HT-29 (cell line): ENCODE data around the gene ACSS3. TPM values are rescaled to one million over a fixed set of nuclear protein-coding genes. Genes with fewer than 3 reads are reported as not detected.

Experiments
- DNase-seq: peaks from one replicate; pipeline ENCODE4 v3.0.0-alpha.2; 2015; ENCODE audit warnings: low spot score
- total RNA-seq: library from RNA; depleted of rRNA; stranded (reverse); fragments of >200 nt; shearing (Covaris generic); gene quantifications from 2 replicates; pipeline ENCODE4 v1.2.3, GENCODE V29; 2014; rRNA removed

The ACSS3 gene, protein sequence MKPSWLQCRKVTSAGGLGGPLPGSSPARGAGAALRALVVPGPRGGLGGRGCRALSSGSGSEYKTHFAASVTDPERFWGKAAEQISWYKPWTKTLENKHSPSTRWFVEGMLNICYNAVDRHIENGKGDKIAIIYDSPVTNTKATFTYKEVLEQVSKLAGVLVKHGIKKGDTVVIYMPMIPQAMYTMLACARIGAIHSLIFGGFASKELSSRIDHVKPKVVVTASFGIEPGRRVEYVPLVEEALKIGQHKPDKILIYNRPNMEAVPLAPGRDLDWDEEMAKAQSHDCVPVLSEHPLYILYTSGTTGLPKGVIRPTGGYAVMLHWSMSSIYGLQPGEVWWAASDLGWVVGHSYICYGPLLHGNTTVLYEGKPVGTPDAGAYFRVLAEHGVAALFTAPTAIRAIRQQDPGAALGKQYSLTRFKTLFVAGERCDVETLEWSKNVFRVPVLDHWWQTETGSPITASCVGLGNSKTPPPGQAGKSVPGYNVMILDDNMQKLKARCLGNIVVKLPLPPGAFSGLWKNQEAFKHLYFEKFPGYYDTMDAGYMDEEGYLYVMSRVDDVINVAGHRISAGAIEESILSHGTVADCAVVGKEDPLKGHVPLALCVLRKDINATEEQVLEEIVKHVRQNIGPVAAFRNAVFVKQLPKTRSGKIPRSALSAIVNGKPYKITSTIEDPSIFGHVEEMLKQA
- not detected in 2 replicates for total RNA-seq

DNA sequence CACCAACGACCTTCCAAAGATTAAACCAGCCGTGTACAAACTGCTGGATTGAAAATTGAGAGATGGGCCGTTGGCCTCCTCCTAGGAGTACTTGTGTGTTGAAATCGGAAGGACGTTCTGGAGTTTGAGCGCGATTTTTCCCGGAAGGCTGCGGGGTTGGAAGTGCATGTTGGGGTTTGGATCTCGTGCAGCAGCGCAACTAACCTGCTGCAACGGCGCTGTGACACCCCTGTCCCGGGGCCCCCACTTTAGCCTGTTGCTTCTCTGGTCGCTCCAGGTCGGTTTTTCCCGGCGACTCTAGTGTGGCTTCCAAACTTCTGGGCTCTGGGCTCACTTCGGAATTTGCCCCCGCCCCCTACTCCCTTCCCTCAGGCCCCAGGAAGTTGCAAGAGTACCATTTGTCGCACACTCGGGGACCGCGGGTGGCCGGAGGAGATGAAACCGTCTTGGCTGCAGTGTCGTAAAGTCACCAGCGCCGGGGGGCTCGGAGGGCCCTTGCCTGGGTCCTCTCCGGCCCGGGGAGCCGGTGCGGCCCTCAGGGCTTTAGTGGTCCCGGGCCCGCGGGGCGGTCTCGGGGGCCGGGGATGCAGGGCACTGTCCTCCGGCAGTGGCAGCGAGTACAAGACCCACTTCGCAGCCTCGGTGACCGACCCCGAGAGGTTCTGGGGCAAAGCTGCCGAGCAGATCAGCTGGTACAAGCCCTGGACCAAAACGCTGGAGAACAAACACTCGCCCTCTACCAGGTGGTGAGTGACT is at the start of gene ACSS3:
ACSS3 (plus strand) TSS at position 394 of the 756 bp plus-strand sequence; CDS start at position 436, 42 bp downstream.
- no peak for DNase-seq

DNA sequence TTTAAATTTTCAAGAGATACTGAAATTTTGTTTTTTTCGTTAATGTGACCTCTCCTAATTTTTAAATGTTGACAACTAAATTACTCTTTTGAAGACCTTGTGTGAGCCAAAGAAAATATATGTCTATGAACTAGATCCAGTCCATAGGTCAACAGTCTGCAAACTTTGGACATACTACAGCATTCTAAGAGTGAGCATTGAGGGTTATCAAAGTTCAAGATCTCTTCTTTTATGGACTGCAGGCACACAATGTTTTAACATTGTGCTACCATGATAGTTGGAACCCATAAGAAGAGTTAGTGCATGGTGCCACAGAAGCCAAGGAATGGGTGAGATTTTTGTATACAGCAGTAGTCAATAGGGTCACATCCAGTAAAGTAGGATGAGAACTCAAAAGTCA is 43.0 kb upstream of the ACSS3 start:
- no peak for DNase-seq

DNA sequence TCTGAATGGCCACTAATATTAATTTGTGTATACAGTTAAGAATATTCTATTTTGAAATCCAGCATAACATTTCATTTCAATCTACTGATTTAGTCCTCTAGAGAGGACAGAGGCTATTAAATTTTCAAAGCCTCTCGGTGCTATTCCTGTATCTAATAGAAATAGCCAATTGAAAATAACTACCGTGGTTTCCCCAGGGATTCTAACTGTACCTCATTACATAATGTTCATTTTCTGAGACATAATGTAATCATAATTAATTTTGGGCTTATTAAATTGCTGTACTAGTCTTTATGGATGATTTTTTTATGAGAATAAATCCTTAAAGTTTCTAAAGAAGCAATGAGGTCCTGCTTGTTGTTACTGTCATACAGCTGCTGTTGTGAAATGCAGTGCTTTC is 38.6 kb upstream of the ACSS3 start:
- DNase-seq = no peak

DNA sequence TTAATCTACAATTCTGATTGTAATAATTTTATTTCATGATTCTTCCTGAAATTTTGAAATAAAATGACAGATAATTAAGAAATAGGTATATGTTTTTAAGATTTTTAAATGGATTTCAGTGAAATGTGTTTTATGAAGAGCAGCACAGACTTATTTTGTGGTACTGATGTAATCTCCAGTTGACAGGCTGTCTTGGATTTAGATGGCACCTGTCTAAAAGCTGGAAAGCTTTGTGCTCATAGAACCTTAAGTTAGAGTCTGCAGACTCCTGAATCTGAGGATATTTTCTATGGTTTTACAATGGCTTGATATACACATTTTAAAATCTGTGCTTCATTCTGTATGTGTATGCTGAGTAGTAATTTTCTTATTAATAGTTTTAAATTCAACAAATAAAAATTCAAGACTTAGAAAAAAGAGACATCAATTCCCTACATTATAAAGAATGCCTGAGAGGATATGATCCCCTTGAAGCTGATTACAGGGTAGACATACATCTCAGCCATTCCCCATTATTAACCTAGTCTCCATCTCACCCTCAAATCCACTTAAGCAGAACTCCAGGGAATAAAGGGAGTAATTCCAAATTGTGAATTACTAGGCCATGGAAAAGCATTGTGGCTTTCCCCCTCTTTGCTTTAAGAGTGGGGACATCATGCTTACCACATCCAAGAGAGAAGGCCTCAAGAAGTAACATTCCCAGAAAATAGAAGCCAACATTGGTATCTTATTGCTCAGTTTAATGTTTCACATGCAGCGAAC is 33.7 kb upstream of the ACSS3 start:
- no peak for DNase-seq

DNA sequence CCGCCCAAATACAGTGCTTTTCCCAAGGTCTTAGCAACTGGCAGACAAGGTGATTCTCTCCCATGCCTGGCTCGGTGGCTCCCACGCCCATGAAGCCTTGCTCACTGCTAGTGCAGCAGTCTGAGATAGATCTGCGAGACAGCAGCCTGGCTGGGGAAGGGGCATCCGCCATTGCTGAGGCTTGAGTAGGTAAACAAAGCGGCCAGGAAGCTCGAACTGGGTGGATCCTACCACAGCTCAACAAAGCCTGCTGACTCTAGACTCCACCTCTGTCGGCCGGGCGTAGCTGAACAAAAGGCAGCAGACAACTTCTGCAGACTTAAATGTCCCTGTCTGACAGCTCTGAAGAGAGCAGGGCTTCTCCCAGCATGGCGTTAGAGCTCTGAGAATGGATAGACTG is 12.9 kb upstream of the ACSS3 start:
- DNase-seq = peak; percentile 26

DNA sequence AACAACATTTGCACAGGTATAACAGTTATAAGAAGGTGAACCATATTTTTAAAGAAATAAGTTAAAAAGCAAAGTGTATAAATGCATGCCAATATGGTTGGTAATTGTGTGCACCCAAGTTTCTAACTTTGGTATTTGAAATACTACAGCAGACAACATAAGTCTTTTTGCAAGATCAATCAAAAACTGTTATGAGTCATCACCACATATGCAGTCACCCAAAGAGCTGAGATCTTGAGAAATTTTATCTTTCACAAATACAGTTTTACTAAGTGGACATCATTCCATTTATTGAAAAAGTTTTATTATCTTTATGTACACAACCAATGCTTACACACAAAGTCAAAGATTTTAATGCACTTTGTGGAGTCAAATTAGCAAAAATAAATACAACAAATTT is 7.0 kb upstream of the ACSS3 start:
- no peak for DNase-seq

DNA sequence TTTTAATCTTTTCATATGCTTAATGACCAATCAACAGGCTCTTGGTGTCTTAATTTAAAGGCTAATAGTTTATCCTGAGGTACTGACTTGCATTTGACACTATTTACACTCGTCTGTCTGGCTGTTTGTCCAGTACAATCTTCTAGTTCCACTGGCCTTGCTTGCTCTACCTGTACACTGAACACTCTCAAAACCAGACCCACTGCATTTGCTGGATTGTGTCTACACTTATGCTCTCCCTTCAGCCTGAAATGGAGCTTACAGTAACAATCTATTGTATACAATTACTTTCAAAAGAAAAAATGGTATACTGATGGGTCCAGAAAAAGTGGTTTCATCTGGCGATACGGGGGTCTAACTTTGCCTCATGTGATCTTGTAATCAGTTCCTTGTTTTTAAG is 2.3 kb upstream of the ACSS3 start:
- DNase-seq = no peak

DNA sequence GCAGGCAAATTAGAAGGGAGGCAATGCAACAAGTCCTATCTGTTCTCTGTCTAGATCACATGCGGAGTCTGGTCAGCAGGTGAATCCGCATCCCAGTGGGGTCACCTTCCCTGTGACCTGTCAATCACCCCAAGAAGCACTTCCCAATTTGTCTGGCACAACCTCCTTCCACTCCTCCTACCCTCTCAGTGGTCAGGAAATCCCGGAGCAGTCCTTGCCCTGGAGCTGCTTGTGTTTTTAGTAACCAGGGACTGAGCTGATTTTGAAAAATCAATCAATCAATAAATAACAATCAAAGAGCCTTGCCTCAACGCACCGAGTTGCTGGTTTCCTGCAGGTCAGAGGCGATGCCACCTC is 572 bp upstream of the ACSS3 start:
- DNase-seq = no peak

DNA sequence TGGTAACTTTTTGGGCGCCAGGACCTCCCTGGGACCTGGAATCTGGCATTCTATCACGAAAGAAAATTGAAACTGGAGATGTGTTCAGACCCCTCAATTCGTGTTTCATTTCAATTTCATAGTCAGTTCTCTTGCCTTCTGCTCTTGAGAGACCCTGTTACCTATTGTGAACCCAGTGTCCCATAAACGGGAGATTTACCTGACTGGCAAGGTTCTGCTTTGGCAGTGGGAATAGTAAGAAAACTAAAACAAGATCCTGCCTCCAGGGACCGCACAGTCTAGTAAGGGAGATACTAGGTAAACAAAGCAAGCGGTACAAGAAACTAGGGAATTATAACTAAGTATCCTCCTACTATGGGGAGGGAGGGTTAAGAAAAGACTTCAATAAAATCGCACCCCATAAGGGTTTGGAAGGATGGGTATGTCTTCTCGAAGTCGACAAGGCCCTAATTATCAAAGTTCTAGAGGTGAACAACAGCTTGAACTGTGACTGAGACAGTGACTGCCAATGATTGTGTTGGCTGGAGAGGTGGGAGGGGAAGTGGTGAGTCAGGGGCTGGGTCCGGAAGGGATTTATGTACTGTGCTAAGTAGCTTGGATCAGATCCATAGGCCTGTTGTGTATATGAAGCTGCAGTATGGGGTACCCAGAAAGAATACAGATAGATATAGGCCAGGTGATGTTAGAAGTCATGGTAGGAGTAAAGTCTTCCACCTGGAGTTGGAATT is 754 bp downstream of the ACSS3 start:
- no peak for DNase-seq

DNA sequence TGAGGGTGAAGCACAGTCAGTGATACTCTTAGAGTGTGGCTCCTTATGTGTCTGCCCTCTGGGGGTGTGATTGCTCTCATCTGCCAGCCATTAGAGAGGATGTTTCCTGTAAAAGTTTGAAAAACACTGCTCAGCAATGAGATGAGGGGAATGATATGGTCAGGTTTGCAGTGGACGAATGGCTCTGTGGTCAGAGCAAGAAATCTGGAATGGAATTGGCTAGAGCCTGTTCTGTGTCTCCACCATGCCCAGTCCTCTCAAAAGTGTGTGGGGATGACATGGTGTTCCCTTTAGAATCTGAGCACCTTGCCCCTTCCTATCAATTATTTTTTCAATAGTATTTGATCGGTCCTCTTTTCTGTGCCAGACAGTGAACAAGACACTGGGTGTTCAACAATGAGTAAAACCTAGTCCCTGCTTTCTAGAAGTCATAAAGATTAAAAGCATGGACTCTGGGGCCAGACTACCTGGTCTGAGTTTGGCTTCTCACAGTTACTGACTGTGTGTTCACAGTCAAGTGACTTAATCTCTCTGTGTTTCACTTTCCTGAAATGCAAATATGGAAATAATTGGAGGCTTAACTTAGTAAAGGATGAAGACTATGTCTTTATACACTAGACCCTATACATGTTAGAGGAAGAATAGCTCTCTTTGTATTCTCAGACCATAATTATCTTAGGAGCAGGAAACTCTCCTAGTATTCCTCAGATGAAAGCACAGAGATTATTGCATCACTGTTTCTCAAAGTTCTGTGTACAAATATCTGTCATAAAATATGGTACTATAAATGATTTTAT is 1.6 kb downstream of the ACSS3 start:
- DNase-seq = no peak

DNA sequence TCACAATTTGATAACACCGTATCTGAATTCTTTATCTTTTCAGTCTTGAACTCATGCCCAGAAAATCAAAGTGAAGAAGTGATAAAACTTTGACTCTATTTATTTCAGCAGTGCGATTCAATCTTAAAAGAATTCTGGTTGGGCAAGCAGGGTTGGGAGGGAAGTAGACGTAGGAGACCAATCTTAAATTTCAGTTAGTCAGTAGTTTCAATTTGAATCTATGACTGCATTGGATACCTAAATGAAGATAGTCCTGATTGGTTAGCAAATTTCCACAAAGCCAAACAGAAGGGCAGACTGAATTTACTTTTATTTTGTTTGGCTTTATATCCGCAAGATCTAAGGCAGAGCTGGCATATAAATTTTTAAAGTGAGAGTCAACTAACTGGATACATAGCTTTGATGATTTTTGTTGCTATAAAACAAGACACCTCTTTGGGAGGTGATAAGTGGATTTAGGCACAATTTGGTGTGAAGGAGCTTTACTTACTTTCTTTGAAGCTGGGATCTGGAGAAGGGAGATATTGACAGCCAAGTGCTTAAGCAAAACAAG is 2.6 kb downstream of the ACSS3 start:
- DNase-seq = no peak

DNA sequence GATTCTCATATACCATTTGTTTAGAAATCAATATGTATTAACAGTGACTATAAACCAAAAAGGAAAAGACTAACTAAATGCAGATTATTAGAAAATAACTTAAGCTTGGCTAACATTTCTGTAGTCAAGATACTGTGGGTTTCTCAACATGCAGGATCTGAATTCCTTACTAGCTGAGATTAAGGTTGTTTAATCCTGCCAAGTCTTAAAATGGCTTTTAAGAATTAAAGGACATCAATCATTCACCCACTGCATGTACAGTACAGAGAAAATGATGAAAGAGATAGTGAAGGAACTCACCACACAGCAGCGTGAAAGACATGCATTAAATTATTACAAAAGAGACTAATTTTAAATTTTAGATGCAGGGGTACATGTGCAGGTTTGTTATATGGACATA is 3.8 kb downstream of the ACSS3 start:
- no peak for DNase-seq

DNA sequence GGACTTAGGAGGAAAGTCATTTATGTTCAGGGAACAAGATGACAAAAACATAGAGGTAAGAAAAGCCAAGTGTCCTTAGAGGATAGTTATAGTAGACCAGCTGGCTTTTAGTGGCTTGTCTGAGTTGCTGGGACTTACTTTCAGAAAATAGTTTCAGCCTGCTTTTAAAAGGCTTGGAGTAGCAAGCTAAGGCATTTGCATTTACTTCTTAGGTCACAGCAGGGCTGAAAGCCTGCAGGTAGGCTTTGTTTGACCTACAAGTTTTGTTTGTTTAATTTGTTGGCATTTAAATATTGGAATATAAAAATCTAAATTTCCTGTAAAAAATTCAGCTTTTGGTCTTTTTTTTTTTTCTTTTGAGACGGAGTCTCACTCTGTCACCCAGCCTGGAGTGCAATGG is 5.1 kb downstream of the ACSS3 start:
- no peak for DNase-seq

DNA sequence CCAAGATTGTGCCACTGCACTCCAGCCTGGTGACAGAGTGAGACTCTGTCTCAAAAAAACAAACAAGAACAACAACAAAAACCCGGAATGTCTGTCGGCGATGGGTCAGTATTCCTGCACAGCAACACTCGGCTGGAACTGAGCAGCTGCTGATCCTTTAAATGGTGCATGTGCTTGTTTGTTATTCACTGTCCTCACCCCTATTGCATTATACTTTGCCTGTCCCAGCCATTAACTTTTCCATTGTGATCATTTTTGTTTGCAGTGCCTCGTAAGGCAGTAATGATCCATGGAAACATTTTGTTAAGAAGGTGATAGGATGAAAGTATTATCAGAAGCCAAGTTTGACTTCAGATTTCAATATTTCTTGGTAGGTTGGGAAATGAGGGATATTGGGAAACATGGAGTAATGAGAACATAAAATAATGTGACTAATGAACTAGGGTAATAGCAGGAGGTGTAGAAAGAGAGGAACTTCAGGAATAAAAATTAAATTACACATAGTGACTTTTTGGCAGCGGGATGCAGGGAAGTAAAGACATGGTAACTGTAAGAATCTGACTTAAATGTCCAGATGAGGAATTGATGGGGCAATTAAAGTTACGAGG is 6.1 kb downstream of the ACSS3 start:
- DNase-seq = no peak

DNA sequence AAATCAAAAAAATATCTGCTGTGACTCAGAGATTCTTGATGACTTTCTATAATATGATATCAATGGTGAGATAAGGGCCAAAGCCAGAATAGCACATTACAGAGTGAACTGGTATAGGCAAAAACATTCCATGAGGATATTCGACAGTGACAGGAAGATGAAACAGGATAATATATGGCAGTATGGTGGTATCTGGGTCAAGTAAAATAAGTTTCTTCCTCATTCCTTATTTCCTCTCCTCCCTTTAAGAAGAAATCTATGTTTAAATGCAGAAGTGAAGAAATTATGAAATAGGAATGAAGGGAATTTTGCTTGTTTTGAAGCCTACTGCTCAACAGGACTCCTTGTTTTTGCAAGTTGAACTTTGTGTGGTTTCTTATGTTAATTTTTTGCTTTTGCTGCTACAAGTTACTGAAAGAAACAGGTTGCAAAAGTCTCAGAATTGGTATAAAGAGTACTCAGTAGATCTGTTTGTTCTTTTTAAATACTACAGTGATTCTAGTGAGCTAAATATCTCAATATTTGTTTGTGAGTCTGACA is 7.0 kb downstream of the ACSS3 start:
- DNase-seq = no peak

DNA sequence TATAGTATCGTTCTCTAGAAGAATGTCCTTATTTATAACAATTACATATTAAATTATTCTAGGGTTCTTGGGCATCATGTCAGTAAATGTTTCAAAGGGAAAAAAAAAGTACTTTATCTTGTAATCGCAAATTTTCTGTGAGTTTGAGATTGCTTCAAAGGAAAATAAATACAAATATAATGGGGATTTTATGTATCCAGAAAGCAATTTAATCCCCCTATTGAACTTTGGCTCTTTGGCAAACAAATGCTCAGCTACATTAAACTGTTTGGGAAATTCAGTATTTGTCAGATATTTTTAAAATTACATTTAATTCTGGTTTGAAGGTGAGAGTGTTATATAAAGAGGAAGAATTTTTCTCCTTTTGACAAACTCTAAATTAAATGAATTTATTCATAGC is 8.0 kb downstream of the ACSS3 start:
- DNase-seq = no peak

DNA sequence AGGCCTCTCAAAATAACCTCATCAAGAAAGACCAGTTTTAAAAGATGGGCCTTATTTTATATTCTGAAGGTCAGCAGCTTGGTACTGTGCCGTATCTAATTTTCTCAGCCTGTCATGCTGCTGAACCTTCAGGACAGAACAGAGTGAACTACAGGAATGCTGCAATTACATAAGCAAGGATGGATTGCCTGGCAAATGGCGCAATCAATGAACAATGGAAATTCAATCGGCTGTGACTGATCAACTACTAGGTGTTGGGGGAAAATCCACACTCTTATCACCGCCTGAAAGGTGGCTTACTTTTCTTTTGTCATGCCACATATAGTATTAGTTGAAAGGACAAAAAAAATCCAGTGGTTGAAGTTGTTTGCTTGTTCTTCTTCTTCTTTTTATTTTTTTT is 8.5 kb downstream of the ACSS3 start:
- DNase-seq = no peak

DNA sequence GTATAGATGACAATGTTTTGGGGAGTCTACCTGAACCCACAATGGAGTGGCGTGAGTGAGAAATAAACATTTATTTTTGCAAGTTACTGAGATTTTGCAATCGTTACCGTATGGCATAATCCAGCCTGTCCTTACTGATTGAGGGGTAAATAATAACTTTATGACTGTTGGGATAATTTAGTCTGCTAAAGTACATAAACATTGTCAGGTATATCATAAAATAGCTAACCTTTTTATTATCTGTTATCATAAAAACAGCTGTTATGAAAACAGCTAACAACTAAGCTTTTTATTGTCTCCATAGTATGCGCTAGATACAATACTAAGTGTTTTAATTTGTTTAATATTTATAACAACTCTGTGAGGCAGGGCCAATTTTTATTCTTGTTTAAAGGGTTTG is 10.3 kb downstream of the ACSS3 start:
- DNase-seq = no peak

DNA sequence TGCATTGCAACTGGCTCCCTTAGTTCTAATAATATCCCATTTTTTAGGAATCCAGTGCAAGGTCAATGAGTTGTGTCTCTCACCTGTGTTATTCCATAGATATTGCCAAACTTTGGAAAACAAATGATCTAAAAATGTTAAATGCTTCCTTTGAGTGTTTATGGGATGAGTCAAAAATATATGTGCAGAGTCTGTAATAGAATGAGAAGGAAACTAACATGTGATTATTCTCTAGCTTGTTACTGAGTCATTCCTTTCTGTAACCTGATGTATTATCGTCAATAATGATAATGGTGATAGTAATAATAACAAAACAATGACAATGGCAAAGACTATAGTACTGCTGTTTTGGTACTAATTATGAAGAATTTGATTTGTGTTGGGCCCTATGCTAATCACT is 11.5 kb downstream of the ACSS3 start:
- no peak for DNase-seq
